Skeletal muscle tissue (tissue), 4 donors: ENCODE data around the gene FOXS1. TPM values are rescaled to one million over a fixed set of nuclear protein-coding genes. Genes with fewer than 3 reads are reported as not detected.

ENCODE experiments used
- H3K27ac ChIP-seq: one replicate; pipeline ENCODE4 v1.7.0; 2013; ENCODE audit warnings: mild to moderate bottlenecking, low read depth, low read length, inconsistent platforms
- H3K27me3 ChIP-seq, 3 donors: one replicate each; pipeline ENCODE4 v1.7.0; 2013; ENCODE audit warnings: low read length in 3 of 3; ENCODE audit not compliant: control insufficient read depth in 3 of 3, insufficient read depth in 3 of 3
- H3K36me3 ChIP-seq, 3 donors: one replicate each; pipeline ENCODE4 v1.7.0; 2013; ENCODE audit warnings: low read length in 3 of 3; ENCODE audit not compliant: control insufficient read depth in 3 of 3, insufficient read depth in 3 of 3
- H3K4me1 ChIP-seq, 3 donors: one replicate each; pipeline ENCODE4 v1.7.0; 2013; ENCODE audit warnings: low read length in 3 of 3, mild to moderate bottlenecking in 3 of 3; ENCODE audit not compliant: control insufficient read depth in 3 of 3, insufficient read depth in 3 of 3
- H3K4me3 ChIP-seq, 3 donors: one replicate each; pipeline ENCODE4 v1.7.0; 2013; ENCODE audit warnings: low read length in 3 of 3
- H3K9ac ChIP-seq, 3 donors: one replicate each; pipeline ENCODE4 v1.7.0; 2013; ENCODE audit warnings: low read length in 3 of 3, mild to moderate bottlenecking in 3 of 3, moderate library complexity in 2 of 3, low read depth in 1 of 3
- H3K9me3 ChIP-seq, 3 donors: one replicate each; pipeline ENCODE4 v1.7.0; 2013; ENCODE audit warnings: low read length in 3 of 3; ENCODE audit not compliant: control insufficient read depth in 3 of 3
- total RNA-seq: library from RNA; depleted of rRNA; stranded (reverse); fragments of >200 nt; gene quantifications from one replicate; pipeline ENCODE4 v1.2.3, GENCODE V29; 2014
- donor health status: Osteomylitis.

FOXS1 gene
- total RNA-seq, 1 donor from 2014 or later = 3.1 TPM

DNA sequence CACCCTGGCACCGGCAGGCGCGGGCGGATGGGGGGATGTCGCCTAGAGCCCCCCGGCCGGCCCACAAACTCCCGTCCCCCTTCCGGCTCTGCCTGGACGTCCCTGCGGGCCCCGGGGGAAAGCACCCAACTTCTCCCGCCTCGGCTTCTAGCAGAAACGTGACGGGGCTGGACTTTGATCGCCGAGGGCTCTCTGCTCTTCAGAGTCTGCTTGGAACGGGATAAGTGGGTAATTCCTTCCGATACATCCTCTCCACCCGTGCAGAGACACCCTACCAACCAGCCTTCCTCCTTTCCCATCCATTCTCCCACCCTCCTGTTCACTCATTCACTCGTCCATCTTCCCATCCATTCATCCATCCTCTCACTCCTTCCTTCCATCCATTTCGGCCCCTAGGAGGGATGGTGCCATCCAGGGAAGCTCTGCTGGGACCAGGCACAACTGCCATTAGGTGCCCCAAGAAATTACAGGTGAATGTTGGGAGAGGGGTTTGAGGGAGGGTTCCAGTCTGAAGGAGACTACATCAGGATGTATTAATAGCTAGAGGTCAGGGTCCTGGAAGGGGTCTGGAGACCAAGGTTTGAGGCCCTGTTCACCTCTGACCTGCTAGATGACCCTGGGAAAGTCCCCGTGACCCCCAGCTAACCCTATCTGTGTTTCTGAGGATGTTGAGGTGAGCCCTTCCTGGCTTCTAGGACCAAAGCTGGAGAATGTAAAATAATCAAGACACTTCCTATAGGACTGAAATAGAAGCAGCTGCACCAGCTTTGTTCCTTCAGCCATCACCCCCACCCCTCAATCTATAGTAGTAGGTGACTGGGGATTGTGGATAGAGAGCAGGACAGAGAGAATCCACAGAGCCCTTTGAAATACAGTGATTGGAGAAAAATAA, 25.6 kb upstream of the FOXS1 start:
- H3K9ac ChIP-seq = peak overlapping the region in 2 of 3 donors; percentile 20 to 78
- peaks cover 10 to 12% (median 10%) of the 10 kb centered on the region in 3 donors for H3K4me1 ChIP-seq
- peak overlapping the region; percentile 8 to 80 (median 48) for H3K4me3 ChIP-seq
- no peak overlapping the region for H3K27ac ChIP-seq
- no peaks in the 10 kb centered on the region for H3K9me3 ChIP-seq
- no peaks in the 10 kb centered on the region for H3K36me3 ChIP-seq
- peaks cover 25 to 28% (median 26%) of the 10 kb centered on the region in 3 donors for H3K27me3 ChIP-seq

DNA sequence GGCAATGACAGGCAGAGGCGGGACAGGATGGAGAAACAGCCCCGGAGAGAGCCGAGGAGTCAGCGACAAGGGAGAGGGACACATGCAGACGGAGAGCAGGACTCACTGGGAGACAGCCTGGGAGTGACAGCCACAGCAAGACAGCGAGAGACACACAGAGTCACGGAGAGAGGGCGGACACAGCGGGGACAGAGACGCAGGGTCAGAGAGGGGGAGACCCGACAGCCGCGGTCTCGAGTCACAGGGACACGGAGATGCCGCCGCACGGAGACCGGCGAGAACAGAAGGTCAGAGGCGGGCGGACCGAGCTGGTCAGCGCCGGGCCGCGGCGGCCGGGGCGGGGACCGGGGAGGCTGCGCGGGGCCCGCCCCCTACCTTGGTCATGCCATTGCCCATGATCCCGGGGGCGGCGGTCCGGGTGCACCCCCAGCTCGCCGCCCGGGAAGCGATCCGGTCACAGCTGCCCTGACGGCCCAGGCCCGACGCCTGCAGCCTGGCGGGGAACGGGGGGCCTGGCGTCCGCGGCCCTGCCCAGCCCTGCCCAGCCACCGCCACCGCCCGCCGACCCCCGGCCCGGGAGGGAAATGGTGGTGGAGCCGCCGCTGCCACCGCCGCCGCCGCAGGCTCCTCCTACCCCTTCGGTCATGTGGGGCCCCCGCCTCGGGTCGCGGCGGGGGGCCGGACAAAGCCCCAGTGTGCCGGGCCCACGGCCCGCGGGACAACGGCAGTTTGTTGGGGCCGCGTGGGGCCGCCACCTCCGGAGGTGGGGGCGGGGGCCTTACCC, 24.7 kb upstream of the FOXS1 start, which contains the start of the genes DUSP15 and TTLL9:
Gene DUSP15 (minus strand): TSS at position 586 of the 784 bp plus-strand sequence. CDS start 190 bp downstream, at position 396.
Gene TTLL9 (plus strand): TSS at position 693 of the 784 bp plus-strand sequence. CDS start 493 bp downstream, outside the sequence.
- H3K36me3 ChIP-seq = no peaks in the 10 kb centered on the region
- no peak within 1 kb of the TSS for H3K27ac ChIP-seq

DNA sequence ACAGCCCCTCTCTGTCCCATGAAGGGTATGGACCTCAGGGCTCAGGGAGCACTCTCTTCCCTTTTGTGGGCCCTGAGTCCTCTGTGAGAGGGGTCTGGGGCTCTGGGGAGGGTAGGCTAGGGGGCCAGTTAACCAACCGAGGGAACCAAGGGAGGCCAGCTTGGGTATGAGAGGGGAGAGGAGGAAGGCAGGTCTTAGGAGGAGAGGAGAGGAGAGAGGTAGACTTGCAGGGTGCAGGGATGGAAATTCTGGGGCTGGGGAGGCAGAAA, 24.2 kb upstream of the FOXS1 start:
- H3K9ac ChIP-seq = peak overlapping the region in 2 of 3 donors; percentile 70 to 78
- no peak overlapping the region for H3K27ac ChIP-seq

More for the DNA sequence above, 24.7 kb upstream of the FOXS1 start, which contains the start of the genes DUSP15 and TTLL9:
- Histone ChIP-seq H3K9ac (peak within 1 kb of the TSS; percentile 50 to 78 (median 70)), H3K4me3 (peak within 1 kb of the TSS; percentile 75 to 80 (median 78)), H3K4me1 (peaks cover 10 to 12% (median 10%) of the 10 kb centered on the region in 3 donors), H3K27me3 (peaks cover 25 to 28% (median 26%) of the 10 kb centered on the region in 3 donors), H3K9me3 (no peaks in the 10 kb centered on the region)

DNA sequence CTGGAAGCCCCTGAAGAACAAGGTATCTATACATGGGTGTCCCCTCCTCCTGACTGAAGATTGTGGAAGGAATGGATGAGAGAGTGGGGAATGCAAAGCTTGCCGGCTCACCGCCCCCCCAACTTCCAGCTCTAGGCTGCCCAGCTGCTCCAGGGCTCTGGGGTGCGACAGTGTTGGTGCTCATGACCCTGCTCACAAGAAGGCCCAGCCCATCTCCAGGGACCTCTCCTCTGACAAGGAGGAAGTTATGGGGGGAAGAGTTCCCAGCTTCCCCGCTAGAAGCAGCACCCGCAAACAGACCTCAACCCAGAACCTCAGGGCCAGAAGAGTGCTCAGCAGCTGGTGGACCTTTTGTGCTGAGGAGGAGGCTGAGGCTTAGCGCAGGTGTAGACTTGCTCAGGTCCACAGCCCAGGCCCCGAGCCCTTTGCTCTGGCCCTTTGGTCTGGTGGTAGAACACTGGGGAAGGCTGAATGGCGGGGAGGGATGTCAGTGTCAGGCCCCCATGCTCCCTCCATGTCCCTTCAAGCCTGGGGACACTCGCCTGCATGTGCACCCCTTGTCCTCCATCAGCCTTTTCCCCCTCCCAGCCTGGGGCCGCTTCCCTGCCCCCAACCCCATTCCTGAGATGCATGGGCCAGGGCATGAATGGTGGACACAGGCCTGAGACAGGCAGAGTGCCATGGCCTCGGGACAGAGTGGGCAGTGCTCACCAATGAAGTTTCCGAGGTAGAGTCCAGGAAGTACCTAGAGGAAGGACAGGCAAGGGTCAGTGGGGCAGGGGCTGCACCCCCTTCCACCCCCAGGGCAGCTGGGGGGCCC, 23.7 kb upstream of the FOXS1 start:
- Histone ChIP-seq H3K36me3 (no peaks in the 10 kb centered on the region), H3K27ac (no peak overlapping the region), H3K27me3 (peaks cover 25 to 28% (median 26%) of the 10 kb centered on the region in 3 donors), H3K9ac (peak overlapping the region in 1 of 3 donors; percentile 78), H3K4me3 (peak overlapping the region in 1 of 3 donors; percentile 80), H3K9me3 (no peaks in the 10 kb centered on the region), H3K4me1 (peaks cover 10 to 12% (median 10%) of the 10 kb centered on the region in 3 donors)

More for the DNA sequence above, 24.2 kb upstream of the FOXS1 start:
- Histone ChIP-seq H3K36me3 (no peaks in the 10 kb centered on the region), H3K9me3 (no peaks in the 10 kb centered on the region), H3K4me3 (peak overlapping the region; percentile 75 to 80 (median 78)), H3K27me3 (peaks cover 25 to 28% (median 26%) of the 10 kb centered on the region in 3 donors), H3K4me1 (peaks cover 10 to 12% (median 10%) of the 10 kb centered on the region in 3 donors)

DNA sequence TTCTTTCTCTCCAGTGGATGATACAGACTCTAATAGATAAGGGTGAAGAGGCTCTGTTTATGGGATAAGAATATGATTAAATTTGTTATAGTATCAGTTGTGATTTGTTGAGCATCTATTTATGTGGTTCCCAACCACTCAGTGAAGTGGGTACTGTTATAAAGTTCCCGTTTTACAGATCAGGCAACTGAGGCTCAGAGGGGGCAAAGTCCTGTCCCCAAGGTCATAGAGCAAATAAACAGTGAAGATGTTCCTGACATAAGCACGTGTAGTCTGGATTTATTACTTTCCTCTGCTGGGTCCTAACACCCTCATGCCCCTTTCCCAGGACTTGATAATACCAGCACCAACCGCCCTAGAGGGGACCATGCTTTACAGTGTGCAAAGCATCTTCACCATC, 20.8 kb upstream of the FOXS1 start:
- Histone ChIP-seq H3K9ac (no peak overlapping the region), H3K9me3 (no peaks in the 10 kb centered on the region), H3K4me1 (peaks cover 11 to 12% (median 11%) of the 10 kb centered on the region in 3 donors), H3K4me3 (no peak overlapping the region), H3K36me3 (no peaks in the 10 kb centered on the region), H3K27ac (no peak overlapping the region), H3K27me3 (peaks cover 30 to 33% (median 31%) of the 10 kb centered on the region in 3 donors)

DNA sequence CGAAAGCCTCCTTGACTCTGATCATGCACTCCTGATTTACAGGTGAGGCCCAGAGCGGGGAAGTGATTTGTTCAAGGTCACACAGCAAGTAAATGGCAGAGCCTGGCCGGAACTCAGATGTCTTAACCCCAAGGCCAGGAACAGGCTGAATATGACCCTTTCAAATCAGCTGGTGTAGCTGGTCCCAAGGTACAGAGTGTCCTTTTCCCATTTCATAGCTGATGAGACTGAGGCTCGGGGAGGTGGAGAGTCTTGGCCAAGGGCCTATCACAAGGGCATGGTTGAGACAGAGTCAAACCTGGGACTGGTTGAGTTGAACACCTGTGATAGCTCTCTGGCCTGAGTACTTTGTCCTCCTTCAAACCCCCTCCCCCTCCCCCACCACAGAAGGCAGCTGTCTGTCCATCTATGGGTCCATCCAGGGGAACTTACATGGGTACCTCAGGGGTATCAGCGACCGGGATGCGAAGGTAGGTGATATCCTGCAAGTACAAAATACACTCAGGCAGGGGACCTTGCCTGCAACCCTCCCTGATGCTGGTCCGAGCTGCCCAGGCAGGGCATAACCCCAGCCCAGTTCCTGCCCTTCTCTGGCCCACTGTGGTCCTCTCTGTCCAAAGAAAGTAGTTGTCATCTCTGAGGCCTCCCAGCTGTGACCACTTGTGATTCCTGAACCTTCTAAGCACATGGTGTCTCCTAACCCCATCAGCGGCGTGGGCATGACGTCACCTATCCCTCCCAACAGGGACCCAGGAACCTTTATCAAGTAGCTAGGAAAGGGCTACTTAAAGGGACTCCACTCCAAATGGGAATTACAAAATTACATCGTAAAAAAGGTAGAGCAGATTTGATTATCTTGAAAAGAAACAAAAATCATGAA, 19.4 kb upstream of the FOXS1 start:
- Histone ChIP-seq H3K4me3 (no peak overlapping the region), H3K9me3 (no peaks in the 10 kb centered on the region), H3K36me3 (no peaks in the 10 kb centered on the region), H3K27me3 (peaks cover 30 to 38% (median 33%) of the 10 kb centered on the region in 3 donors), H3K4me1 (peaks cover 14 to 21% (median 18%) of the 10 kb centered on the region in 3 donors), H3K27ac (no peak overlapping the region), H3K9ac (no peak overlapping the region)

DNA sequence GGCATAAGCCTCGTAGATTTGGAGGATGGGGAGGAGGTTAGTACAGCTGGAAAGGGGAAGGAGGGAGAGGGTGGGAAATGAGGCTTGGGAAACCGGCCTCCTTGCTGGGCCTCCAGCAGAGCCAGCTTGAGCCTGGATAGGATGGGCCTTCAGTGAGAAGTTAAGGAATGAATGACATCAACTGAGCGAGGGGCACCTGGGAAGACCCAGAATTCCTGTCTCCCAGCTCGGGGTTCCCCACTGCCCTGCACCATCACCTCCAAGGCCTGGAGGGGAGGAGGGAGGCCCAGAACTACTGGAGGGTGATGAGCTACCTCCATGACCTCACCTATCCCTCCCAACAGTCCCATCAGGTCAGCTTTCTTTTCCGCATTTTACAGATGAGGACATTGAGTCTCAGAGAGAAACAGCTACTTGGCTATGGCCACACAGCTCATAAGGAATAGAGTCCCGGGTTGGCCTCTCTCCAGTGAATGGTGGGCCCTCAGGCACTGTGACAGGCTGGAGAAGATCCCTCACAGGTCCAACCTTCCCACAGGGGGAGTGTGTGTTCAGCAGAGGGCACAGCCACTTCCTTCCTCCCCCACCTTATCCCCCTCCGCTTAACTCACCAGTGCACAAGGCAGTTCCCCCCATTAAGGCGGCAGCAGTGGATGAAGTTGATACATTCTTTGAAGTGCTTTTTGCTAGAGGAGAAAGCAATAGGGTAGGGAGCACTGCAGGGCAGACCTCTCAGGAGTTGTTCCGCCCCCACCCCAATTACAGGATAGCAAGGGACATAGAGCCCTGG, 18.1 kb upstream of the FOXS1 start:
- no peak overlapping the region for H3K4me3 ChIP-seq
- peaks cover 33 to 38% (median 33%) of the 10 kb centered on the region in 3 donors for H3K27me3 ChIP-seq
- H3K9me3 ChIP-seq = no peaks in the 10 kb centered on the region
- no peak overlapping the region for H3K27ac ChIP-seq
- peaks cover 10 to 15% (median 14%) of the 10 kb centered on the region in 3 donors for H3K4me1 ChIP-seq
- no peaks in the 10 kb centered on the region for H3K36me3 ChIP-seq
- H3K9ac ChIP-seq = no peak overlapping the region

DNA sequence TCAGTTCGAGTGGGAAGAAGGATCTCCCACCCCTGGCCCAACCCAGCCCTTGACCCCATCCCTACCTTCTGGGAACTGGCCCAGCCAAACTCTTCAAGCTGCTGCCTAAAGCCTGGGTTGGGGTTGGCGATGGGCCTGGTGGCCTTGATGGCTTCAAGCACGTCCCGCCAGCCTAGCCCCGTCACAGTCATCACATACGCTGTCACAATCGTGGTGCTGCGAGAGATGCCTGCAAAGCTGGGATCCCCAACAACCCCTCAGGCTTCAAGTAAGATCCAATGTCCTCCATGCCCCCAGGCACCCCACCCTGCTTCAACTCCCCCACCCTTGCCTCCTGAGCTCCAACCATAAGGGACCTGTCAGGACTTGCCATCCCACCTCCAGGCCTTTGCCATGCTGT, 17.1 kb upstream of the FOXS1 start:
- Histone ChIP-seq H3K9me3 (no peaks in the 10 kb centered on the region), H3K27me3 (peaks cover 33 to 47% (median 42%) of the 10 kb centered on the region in 3 donors), H3K36me3 (no peaks in the 10 kb centered on the region), H3K9ac (no peak overlapping the region), H3K4me3 (no peak overlapping the region), H3K27ac (no peak overlapping the region), H3K4me1 (peaks cover 10 to 15% (median 14%) of the 10 kb centered on the region in 3 donors)
